Stimulated activated CD8-positive, alpha-beta memory T cell treated with anti-CD3 and anti-CD28 coated beads, Interleukin-15, amount 100 ng/mL, for 4 hours (primary cell): ENCODE measurements around the gene CCDC80.

ENCODE experiments used
- DNase-seq, 2 donors: peaks; one replicate each; pipeline ENCODE4 v3.0.0-alpha.2; 2020; ENCODE audit warnings: low read depth in 2 of 2

Gene CCDC80

DNA sequence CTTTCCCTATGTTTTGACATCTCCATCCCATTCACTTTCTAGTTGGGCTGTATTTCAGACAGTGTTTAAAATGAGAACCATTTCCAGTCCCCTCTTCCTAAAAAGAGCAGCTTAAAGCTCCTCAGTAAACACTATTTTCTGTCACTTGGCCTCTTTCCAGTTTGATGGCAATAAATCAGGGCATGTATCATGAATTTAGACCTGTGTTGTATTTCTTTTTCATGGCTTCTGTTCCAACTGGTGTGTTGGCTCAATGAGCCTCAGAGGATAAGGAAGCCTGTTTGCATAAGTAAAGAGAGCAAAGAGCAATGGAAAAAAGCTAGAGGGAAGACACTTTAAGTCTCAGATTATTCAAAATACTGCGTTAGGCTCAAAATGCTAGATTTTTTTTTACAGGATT, 7.2 kb downstream of the CCDC80 start:
- DNase-seq, result no peak

DNA sequence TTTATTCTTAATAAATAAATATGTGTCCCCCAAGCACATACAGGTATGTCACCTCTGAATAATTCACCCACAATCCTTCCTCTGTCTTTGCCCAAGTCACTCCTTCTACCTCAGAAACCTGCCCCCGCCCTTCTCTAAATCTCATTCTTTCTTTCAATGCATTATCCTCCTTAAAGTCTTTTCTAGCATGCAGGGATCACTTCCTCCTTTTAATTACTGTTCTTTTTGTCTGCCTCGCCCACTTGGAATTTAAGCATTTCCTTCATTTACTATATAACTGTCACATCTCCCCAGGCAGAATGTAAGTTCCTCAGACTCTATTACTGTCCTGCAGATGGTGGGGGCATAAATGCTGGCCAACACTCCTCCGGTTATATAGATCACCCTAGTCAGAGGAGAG, 7.8 kb downstream of the CCDC80 start:
- no peak for DNase-seq

DNA sequence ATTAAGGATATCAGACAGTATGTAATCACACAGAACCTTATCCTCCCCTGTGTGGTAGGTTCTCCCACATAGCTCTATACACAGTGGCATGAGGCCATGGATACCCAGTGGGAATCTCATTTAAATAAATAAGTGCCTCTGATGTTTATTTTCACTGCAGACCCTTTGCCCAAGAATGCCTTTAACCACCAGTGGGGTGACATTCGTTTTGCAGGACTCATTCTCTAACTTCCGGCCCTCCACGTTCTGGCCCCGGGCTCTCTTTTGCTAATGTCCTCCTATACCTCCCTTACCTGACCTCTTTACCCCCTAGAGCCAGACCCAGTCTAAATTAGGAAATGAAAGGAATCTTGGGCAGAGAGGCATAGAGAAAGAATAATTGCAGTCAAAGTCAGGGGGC, 8.3 kb downstream of the CCDC80 start:
- no peak for DNase-seq

DNA sequence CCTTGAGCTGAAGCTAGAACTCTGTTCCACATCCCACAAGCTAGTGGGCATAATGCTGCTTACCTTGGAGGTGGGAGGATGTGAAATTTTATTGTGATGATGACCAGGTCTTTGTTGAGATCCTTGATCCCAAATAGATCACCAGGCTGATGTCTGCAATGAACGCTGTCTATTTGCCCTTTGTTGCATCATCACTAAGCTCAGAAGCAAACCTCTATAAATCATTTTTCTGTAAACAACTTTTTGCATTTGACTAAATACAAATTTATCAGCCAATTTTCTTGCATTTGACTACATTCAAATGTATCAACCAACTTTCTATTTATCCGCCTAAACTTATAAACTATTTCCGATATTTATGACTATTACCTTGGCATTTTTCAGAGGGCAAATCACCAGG, 9.7 kb downstream of the CCDC80 start:
- no peak for DNase-seq

DNA sequence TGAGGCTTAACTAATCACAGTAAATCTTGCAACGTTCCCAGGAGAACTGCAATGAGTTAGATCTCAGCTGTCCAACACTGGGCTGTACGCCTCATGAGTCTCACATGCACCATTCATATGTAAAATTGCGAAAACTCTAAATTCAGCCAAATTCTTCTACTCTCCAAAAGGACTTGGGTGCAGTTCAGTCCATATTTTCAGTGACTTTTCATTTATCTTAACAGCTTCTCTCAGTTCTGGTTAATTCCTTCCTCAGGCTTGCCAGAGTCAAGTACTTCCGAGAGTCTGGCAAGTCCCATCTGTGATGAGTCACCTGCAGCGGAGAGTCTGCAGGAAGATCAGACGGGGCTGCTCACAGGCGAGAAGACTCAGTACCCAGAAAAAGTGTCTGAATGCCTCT, 11.5 kb downstream of the CCDC80 start:
- no peak for DNase-seq

DNA sequence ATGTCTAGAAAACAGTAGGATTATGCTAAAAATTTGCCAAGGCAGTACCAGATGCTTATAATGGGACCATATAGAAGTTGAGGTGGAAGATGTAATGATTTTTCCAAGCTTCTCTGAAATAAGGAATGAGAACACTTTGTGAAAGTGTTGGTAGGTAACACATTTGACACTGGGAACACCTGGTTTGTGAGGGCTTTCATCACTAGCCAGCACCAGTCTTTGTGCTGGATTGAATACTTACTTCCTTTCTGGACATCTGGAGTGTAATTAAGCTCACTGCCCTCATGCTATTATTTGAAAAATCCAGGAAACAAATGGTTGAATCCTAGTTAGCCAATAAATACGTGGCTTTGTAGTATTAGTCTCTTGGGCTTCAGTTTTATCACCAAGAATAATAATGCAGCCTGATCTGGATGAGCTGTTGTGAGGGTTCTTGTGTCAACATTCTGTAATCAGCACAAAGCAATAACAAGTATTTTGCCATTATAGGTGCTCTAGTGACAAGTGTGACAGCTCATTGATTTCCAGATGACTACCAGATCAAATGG, 12.9 kb downstream of the CCDC80 start:
- DNase-seq, result no peak

DNA sequence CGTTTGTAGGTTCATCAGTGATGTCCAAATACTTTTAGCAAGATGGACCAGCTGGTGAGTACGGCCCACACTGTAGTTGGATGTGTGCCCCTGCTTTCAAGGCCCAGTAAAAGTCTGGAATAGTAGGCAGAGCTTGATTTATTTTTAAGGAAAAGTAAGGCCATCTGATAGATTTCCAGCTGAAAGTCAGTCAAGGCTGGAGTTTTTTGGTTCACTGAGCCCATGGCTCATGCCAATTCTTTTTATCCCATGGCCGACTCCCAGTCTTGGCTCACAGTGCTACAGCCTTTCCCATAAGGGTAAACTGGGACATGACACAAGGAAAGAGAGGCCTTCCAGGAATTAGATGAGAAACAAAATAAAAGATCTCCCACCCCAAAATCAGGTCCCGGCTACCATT, 13.5 kb downstream of the CCDC80 start:
- no peak for DNase-seq

DNA sequence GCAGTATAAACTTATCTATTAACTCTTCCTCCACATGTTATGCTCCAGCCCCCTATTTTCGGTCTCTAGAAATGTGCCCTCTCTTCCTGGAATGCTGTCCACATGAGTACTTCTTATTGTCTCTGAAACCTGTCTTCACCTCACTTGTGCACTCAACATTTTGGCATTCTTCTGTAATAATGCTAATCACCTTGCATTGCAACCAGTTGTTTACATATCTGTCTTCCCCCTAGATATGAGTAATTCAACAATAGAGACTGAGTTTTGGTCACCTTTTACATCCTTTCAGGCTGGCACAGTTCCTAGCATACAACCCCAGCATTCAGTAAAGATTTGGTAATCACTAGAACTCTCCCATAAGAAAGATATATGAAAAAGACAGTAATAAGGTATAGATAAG, 17.2 kb downstream of the CCDC80 start:
- DNase-seq, result no peak

DNA sequence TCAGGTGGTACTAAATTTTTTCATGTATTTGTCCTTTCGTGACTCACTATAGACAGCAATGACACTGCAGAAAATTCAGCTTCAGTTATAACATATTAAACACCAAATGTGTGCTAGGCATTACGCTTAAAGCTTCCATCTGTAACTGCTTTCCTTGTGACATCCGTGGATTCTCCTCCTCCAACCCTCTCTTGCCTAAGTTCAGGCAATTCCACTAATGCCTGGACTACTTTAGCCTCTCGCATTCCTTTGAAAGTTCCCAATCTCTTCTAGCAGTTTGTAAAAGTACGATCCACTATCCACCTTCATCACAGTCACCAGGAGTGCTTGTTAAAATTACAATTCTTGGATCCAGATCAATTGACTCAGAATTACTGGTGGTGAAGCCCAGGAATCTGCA, 17.7 kb downstream of the CCDC80 start:
- no peak for DNase-seq

DNA sequence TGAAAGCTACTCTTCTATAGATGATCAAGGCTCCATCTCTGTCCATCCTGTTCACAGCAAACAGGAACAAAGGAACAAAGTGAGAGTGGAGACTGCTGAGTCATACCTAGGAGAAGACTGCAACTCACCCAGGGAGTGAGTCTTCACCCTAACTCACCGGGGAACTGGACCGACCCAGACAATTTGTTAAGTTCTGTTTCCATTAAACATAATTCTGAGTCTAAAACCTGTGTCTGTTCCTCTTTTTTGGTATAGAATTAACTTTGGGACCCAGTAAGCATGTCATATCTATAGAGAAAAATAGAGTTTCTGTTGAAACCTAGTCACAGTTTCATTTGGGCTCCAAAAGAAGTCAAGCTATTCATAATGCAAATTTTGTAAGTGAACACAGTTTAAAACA, 21.6 kb downstream of the CCDC80 start:
- no peak for DNase-seq

DNA sequence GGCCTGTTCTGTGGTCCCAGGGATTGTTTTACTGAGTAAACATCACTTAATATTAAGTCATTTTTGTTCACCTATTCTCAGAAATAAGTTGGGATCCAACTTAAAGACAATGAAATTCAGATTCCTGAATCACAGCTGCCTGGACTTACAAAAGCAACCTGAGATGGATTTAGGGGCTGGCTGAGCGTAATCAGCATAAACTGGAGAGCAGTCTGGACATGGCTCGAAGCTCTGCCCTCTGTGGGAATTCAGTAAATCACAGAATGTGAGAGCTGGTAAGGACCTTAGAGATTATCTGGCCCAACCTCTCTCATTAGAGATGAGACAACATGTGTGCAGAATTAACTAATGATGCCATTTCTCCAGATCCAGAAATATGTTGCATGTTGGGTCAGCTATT, 23.7 kb downstream of the CCDC80 start:
- no peak for DNase-seq

DNA sequence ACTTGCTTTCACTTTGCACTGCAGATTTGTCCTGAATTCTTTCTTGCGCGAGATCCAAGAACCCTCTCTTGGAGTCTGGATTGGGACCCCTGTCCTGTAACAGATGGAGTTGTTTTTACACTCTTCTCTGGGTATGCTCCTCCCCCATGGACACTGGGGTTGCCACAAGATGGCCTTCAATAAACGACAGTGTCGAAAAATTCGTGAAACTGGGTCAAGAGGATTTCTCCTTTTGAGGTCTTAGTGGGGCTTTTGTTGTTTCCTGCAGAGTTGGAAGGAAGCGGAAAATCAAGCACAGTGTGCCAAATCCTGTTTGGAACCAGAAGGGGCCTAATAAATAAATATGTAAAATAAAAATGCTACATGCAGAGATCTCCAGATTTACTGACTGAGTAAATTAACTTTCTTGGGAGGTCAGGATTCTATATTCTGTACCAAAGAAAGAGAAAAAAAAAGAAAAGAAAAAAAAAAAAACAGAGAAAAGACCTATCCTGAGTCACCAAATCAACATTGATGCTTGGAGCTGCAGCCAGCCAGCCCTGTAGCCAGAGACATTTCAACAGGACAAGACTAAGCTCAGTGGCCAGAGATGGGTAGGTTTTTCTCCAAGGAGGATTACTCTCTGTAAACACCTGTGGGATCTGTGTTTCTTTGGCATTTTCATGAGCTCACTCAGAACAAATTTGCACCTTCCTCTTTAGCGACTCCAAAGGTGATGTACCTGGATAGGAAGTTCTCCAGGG, 24.8 kb downstream of the CCDC80 start:
- DNase-seq, result no peak

DNA sequence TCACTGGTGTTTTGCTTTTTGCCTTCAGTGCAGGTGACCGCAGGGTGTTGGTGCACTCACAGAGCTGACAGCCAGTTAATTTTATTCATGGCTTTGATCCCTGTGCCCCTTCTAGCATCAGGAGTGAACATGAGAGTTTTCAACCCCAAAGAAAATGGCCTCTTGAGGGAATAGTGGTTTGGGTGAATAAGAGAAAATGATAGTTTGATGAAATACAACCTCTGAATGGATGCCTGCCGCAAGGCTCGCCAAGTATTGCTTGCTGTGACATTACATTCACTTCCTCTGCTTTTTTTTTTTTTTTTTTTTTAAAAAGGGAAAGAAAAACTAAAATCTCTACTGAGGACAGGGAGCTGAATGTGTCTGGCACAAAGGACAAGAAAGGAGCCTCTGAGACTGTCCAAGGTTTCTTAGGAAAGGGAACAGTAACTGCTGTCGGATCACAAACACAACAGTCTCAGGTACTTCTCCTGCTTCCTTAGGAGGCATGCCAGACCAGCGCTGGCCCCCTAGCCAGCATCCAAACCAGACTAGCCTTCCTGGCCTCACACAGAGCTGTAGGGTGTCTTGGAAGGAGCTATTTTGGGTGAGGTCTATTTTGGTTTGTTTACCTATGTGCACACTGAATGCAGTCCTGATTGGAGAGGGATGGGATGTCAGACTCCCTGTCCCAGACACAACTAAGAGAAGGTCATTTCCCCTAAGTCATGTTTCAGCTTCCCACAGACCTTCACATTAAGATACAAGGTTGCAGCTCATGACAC, 29.0 kb downstream of the CCDC80 start:
- DNase-seq, result no peak

DNA sequence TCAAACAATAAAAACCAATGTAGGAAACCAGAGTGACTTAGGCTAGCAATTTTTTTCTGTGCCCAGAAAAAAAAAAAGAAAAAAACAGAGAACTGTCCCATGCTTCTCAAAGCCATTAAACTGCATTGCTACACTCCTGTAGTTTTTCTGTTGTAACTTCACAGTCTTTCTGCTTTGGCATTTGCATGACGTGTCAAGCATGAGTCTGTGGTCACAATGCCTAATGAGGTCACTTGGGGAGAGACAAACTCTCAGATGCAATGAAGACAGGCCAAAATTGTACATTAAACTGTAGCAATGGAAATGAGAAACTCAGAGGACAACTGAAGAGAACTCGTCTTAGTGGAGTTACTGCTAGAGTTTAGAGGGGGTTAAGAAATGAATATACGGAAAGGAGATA, 30.8 kb downstream of the CCDC80 start:
- DNase-seq, result no peak

DNA sequence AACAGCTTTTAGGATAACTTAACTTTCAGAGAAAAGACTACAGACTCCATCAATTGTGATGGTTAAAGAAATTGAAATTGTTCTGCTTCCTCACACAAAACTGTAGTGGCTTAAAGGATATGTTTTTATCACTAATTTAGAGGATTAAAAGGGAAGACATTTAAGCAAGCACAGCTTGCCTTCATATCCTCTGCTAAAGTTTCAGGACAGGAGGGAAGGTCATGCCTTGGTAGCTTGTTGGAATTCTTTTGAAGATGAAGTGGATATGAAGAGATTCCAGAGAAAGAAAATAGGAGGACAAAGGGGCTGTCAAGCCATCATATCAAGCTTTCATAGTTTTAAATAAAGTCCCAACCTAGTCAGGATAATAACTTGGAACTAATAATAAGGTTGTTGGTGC, 33.1 kb downstream of the CCDC80 start:
- DNase-seq, result no peak

DNA sequence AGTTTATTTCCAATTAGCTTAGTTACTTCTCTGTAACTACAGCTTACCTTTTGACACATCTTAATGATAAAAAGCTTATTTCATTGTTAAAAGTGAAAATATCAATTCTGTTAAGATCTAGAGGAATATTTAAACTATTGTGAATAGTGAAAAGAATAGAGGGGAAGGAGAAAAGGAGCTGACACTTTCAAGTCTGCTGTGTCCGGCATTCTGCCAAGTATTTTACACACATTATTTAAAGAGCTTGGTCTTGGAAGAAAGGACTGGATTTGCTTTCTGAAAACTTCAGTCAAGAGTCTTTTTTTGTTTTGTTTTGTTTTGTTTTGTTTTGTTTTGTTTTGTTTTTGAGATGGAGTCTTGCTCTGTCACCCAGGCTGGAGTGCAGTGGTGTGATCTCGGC, 34.8 kb downstream of the CCDC80 start:
- DNase-seq, result no peak

DNA sequence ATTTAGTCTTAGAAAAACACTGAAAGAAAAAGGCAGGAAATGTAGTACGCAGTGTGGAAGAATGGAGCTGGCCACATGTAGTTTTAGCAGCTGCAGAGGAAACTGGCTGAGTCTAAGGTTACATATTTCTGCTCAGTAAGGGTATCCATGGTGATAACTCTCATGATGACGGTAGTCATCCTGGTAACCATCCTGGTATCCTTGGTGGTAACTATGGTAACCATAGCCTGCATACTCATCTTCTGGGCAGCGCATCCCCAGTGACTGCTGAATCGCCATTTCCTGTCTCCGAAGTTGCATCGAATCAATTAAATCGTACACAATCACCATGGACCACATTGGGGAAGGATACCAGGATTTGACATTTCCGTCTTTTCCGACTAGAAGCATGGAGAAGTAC, 35.7 kb downstream of the CCDC80 start:
- DNase-seq, result no peak

DNA sequence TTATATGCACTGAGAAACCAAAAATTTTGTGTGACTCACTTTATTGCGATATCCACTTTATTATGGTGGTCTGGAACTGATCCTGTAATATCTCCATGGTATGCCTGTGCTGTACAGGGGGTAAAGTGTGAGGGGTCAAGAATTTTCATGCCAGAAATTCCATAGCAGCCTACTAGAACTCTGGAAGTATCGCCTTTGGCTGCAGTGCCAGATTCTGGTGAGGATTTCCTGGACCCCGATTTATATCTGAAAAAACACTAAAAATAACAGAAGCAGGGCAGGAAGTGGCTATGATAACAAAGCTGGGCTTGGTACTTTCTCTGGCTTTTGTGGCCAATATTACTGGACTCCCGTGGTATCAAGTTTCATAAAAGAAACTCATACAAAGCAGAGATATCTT, 36.4 kb downstream of the CCDC80 start:
- no peak for DNase-seq

DNA sequence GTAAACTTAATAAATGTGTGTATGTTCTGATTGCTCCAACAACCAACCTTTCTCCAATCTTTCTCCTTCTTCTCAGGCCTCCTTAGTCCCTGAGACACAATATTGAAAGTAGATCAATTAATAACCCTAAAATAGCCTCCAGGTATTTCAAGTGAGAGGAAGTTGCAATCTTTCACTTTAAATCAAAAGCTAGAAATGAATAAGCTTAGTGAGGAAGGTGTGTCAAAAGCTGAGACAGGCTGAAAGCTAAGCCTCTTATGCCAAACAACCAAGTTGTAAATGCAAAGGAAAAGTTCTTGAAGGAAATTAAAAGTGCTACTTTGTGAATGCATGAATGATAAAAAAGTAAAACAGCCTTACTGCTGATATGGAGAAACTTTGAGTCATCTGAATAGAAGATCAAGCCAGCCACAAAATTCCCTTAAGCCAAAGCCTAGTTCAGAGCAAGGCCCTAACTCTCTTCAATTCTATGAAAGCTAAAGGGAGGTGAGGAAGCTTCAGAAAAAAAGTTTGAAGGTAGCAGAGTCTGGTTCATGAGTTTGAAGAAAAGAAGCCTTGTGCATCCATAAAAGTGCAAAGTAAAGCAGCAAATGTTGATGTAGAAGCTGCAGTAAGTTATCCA, 38.6 kb downstream of the CCDC80 start:
- no peak for DNase-seq

DNA sequence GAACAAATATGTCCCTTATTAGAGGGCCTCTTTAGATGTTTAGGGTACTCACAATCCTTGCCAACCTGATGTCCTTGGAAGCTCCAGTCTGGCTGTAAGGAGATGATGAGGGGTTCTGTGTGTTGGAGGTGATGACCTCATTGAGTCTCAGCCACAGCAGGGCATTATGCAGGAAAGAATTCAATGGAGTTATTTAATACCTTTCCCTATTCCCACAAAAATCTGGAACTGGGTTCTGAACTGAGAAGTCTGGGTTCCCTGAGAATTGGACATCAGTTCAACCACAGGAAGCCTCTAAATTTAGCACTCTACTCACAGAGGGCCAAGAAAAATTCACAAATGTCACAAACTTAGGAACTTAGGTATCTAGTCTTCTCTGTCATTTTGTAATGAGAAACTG, 42.2 kb downstream of the CCDC80 start:
- DNase-seq, result no peak

DNA sequence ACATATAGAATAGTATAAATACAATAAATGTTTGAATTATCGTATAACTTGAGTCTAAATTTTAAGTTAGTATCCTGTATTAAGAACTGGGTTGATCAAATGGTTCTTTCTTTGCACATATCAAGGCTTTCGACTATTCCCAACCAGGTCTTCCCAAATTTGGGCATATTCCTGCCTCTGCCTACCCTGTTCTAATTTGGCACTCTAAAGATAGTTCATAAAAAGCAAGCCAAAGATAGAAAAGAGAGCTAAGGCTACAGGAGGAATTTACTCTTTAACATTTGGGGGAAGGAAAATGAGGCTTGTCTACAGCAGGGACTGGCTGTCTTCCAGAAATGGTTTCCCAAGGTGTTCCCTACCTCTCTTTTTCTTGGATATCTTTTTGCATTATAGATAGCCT, 43.0 kb downstream of the CCDC80 start:
- DNase-seq, result no peak

DNA sequence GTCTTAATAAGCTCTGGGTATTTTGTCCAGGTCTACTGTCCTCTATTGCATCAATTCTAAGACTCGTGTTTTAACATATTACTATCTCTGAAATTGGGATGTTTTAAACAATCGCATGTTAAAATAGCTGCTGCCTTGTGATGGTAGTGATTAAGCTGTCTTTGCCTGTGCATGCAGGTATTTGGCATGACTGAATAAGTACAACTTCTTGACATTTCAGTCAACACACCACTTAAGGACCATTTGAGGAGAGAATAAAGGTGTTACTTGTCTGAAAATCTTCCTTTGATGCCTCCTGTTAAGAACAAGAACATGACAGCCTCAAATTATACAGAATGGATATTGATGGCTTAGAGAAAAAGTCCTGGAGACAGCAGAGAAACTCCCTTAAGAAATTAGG, 46.1 kb downstream of the CCDC80 start:
- no peak for DNase-seq

DNA sequence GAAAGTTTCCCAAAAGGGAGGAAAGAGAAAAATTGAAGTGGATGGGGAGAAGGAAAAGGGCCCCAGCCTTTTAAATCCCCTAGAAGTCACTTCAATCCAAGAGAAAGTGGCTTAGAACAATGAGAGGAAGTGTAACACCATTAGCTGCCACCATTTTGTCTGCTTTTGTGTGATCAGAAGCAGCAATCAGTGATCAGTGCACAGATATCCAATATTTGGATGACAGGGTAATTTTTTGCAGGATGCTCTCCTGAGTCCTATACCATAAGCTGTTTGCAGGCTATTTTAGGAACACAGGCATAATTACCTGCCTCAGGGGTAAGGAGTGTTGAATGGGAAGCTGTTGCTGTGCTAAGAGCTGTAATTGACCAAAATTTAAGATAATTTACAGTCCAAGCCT, 47.7 kb downstream of the CCDC80 start:
- no peak for DNase-seq
